GM15510 (cell line): ENCODE results near the gene AKR1C8.

Experiments used
- POLR2A ChIP-seq: IDR thresholded peaks from 3 replicates; pipeline ENCODE4 v1.6.1; 2011; ENCODE audit warnings: borderline replicate concordance; ENCODE audit not compliant: insufficient read length; ENCODE audit errors: extremely low read depth

Gene AKR1C8

GRCh38 chr10:5184987-5185775 lies at the start of gene AKR1C8:
Gene AKR1C8 (minus strand): TSS chr10:5185150. CDS start chr10:5185104, 46 bp downstream.
- no peak for TF ChIP-seq POLR2A

GRCh38 chr10:5234106-5234860 lies 49.3 kb upstream of the AKR1C8 start:
- no peak for TF ChIP-seq POLR2A

GRCh38 chr10:5233324-5233723 lies 48.4 kb upstream of the AKR1C8 start:
- TF ChIP-seq POLR2A = no peak

- TF ChIP-seq POLR2A = no peak
Observed at GRCh38 chr10:5229019-5229418, 44.1 kb upstream of the AKR1C8 start.

GRCh38 chr10:5219262-5219661 lies 34.3 kb upstream of the AKR1C8 start:
- TF ChIP-seq POLR2A = no peak

GRCh38 chr10:5216801-5217200 lies 31.9 kb upstream of the AKR1C8 start:
- TF ChIP-seq POLR2A = no peak

- no peak for TF ChIP-seq POLR2A
Observed at GRCh38 chr10:5211696-5212536, 27.0 kb upstream of the AKR1C8 start.

- no peak for TF ChIP-seq POLR2A
Observed at GRCh38 chr10:5206799-5207198, 21.8 kb upstream of the AKR1C8 start.

- no peak for TF ChIP-seq POLR2A
Observed at GRCh38 chr10:5199398-5199797, 14.4 kb upstream of the AKR1C8 start.

- no peak for TF ChIP-seq POLR2A
Observed at GRCh38 chr10:5198386-5198785, 13.4 kb upstream of the AKR1C8 start.

GRCh38 chr10:5196702-5197113 lies 11.8 kb upstream of the AKR1C8 start, which contains the start of gene AKR1C4:
Gene AKR1C4 (plus strand): TSS chr10:5196837. CDS start chr10:5196868, 31 bp downstream.
- no peak for TF ChIP-seq POLR2A

- no peak for TF ChIP-seq POLR2A
Observed at GRCh38 chr10:5195727-5196374, 10.9 kb upstream of the AKR1C8 start.

- TF ChIP-seq POLR2A = no peak
Observed at GRCh38 chr10:5194431-5194830, 9.5 kb upstream of the AKR1C8 start.

GRCh38 chr10:5188358-5188757 lies 3.4 kb upstream of the AKR1C8 start:
- TF ChIP-seq POLR2A = no peak
